GM23338 (cell line): ENCODE results near the gene MAP3K10. TPM values are rescaled to one million over a fixed set of nuclear protein-coding genes. Genes with fewer than 3 reads are reported as not detected.

Source experiments
- ATAC-seq: fragments of 200-7000 bp; cut with Tn5 transposase; 3 replicates; pipeline ENCODE4 v1.9.1; 2020
- DNase-seq: peaks from one replicate; pipeline ENCODE4 v3.0.0-alpha.2; 2015; ENCODE audit warnings: low spot score
- H2AFZ ChIP-seq: fragments of 200-600 bp; sonication (generic); 2 replicates; pipeline ENCODE4 v1.8.0; 2016; ENCODE audit warnings: antibody characterized with exemption, mild to moderate bottlenecking, moderate library complexity
- H3F3A ChIP-seq: fragments of 200-600 bp; sonication (generic); replicated peaks from 2 replicates; pipeline ENCODE4 v1.8.0; 2017; ENCODE audit warnings: antibody characterized with exemption, mixed run types, low read depth
- H3K27ac ChIP-seq: fragments of 200-600 bp; sonication (generic); 2 replicates; pipeline ENCODE4 v1.6.1; 2016; ENCODE audit warnings: low read depth
- H3K27me3 ChIP-seq: fragments of 200-600 bp; sonication (generic); 2 replicates; pipeline ENCODE4 v1.8.0; 2016; ENCODE audit warnings: mild to moderate bottlenecking, mixed run types, moderate library complexity; ENCODE audit not compliant: insufficient read depth
- H3K36me3 ChIP-seq: fragments of 200-600 bp; sonication (generic); 2 replicates; pipeline ENCODE4 v1.8.0; 2016; ENCODE audit warnings: mild to moderate bottlenecking; ENCODE audit not compliant: insufficient read depth
- H3K4me1 ChIP-seq: fragments of 200-600 bp; sonication (generic); 2 replicates; pipeline ENCODE4 v1.8.0; 2016; ENCODE audit warnings: mild to moderate bottlenecking, moderate library complexity; ENCODE audit not compliant: insufficient read depth
- H3K4me2 ChIP-seq: fragments of 200-600 bp; sonication (generic); 2 replicates; pipeline ENCODE4 v1.7.1; 2017; ENCODE audit warnings: mixed run types
- H3K4me3 ChIP-seq: fragments of 200-600 bp; sonication (generic); 2 replicates; pipeline ENCODE4 v1.6.1; 2016; ENCODE audit warnings: mixed run types
- H3K79me2 ChIP-seq: fragments of 200-600 bp; sonication (generic); replicated peaks from 2 replicates; pipeline ENCODE4 v1.8.0; 2017; ENCODE audit warnings: mild to moderate bottlenecking; ENCODE audit not compliant: insufficient read depth
- H3K9me2 ChIP-seq: fragments of 200-600 bp; sonication (generic); 2 replicates; pipeline ENCODE4 v1.8.0; 2017; ENCODE audit not compliant: insufficient read depth
- H4K20me1 ChIP-seq: fragments of 200-600 bp; sonication (generic); replicated peaks from 2 replicates; pipeline ENCODE4 v1.8.0; 2017; ENCODE audit warnings: mild to moderate bottlenecking; ENCODE audit not compliant: insufficient read depth
- H3K27ac Mint-ChIP-seq: 2 replicates; pipeline ENCODE4 v1.8.0; 2020; ENCODE audit warnings: inconsistent platforms, mild to moderate bottlenecking, moderate library complexity, mixed read lengths
- H3K27me3 Mint-ChIP-seq: 3 replicates; pipeline ENCODE4 v1.8.0; 2022; ENCODE audit warnings: low read depth, mild to moderate bottlenecking, moderate library complexity, mixed read lengths, inconsistent platforms; ENCODE audit not compliant: insufficient read depth, poor library complexity
- H3K36me3 Mint-ChIP-seq: 3 replicates; pipeline ENCODE4 v1.8.0; 2021; ENCODE audit warnings: low read depth, mild to moderate bottlenecking, inconsistent platforms, moderate library complexity, mixed read lengths
- H3K4me1 Mint-ChIP-seq: 3 replicates; pipeline ENCODE4 v1.8.0; 2020; ENCODE audit warnings: mild to moderate bottlenecking, inconsistent platforms, mixed read lengths
- H3K4me3 Mint-ChIP-seq: 3 replicates; pipeline ENCODE4 v1.8.0; 2021; ENCODE audit warnings: moderate library complexity, mild to moderate bottlenecking, inconsistent platforms, mixed read lengths
- H3K9me3 Mint-ChIP-seq: 3 replicates; pipeline ENCODE4 v1.8.0; 2020; ENCODE audit warnings: moderate library complexity, mild to moderate bottlenecking, inconsistent platforms, mixed read lengths
- CREB1 ChIP-seq: fragments of 250-450 bp; sonication (Bioruptor Pico); IDR thresholded peaks from 2 replicates; pipeline ENCODE4 v1.5.0; 2020; ENCODE audit warnings: low read depth, mild to moderate bottlenecking, moderate library complexity
- CTCF ChIP-seq, 2 experiments: fragments of 200-600 bp in 1 of 2; sonication (generic) in 1 of 2; conservative IDR thresholded peaks; 2 replicates each; pipeline versions ENCODE4 v1.5.1 to v1.6.1; 2016 to 2017; ENCODE audit warnings: antibody characterized with exemption in 2 of 2, low read depth in 2 of 2, mild to moderate bottlenecking in 2 of 2, moderate library complexity in 1 of 2
- ETS1 ChIP-seq: IDR thresholded peaks from 2 replicates; pipeline ENCODE4 v1.6.1; 2016; ENCODE audit warnings: antibody characterized with exemption
- EZH2 ChIP-seq: fragments of 200-600 bp; sonication (generic); IDR thresholded peaks from one replicate; pipeline ENCODE4 v1.8.0; 2017; ENCODE audit warnings: antibody characterized with exemption, mild to moderate bottlenecking, low read depth; ENCODE audit not compliant: unreplicated experiment
- EZH2phosphoT487 ChIP-seq: fragments of 200-600 bp; sonication (generic); IDR thresholded peaks from one replicate; pipeline ENCODE4 v1.8.1; 2018; ENCODE audit warnings: antibody characterized with exemption; ENCODE audit not compliant: unreplicated experiment
- JUNB ChIP-seq: IDR thresholded peaks from one replicate; pipeline ENCODE4 v1.6.1; 2016; ENCODE audit warnings: antibody characterized with exemption; ENCODE audit not compliant: unreplicated experiment
- NANOG ChIP-seq: IDR thresholded peaks from 2 replicates; pipeline ENCODE4 v1.6.1; 2016; ENCODE audit warnings: antibody characterized with exemption, borderline replicate concordance
- POLR2AphosphoS5 ChIP-seq: IDR thresholded peaks from 2 replicates; pipeline ENCODE4 v1.6.1; 2016; ENCODE audit warnings: antibody characterized with exemption, low read depth
- REST ChIP-seq: IDR thresholded peaks from one replicate; pipeline ENCODE4 v1.6.1; 2018; ENCODE audit warnings: antibody characterized with exemption; ENCODE audit not compliant: unreplicated experiment
- STAT1 ChIP-seq: IDR thresholded peaks from one replicate; pipeline ENCODE4 v1.6.1; 2016; ENCODE audit warnings: antibody characterized with exemption; ENCODE audit not compliant: unreplicated experiment
- ZNF114 ChIP-seq: fragments of 250-450 bp; sonication (Bioruptor Pico); IDR thresholded peaks from 2 replicates; pipeline ENCODE4 v1.5.0; 2020; ENCODE audit warnings: mild to moderate bottlenecking, moderate library complexity
- ZNF331 ChIP-seq: fragments of 250-450 bp; sonication (Bioruptor Pico); IDR thresholded peaks from 2 replicates; pipeline ENCODE4 v1.5.0; 2020; ENCODE audit warnings: low read depth, mild to moderate bottlenecking, moderate library complexity
- ZNF462 ChIP-seq: fragments of 250-450 bp; sonication (Bioruptor Pico); IDR thresholded peaks from 2 replicates; pipeline ENCODE4 v1.5.0; 2020; ENCODE audit warnings: mild to moderate bottlenecking, moderate library complexity
- polyA plus RNA-seq: library from polyadenylated mRNA; unstranded; fragments of >200 nt; fragmentation: Nextera tagmentation; extraction: Ambion mirVana; gene quantifications from 2 replicates; pipeline ENCODE4 v1.2.1, GENCODE V29; 2016
- total RNA-seq: library from RNA; depleted of rRNA; stranded (reverse); fragments of >200 nt; shearing (Covaris generic); gene quantifications from 2 replicates; pipeline ENCODE4 v1.2.3, GENCODE V29; 2014

Gene MAP3K10
- total and polyA plus RNA-seq, 2 experiments from 2014 or later, result 5.9 to 13.7 TPM

- Histone ChIP-seq H3K79me2 (no peaks in the 10 kb centered on the region), H3K4me1 (no peaks in the 10 kb centered on the region), H3K27me3 (no peaks in the 10 kb centered on the region), H3K4me3 (no peak overlapping the region), H3K36me3 (0 out of 2 replicates have a peak, but pooled peaks cover 3% of the 10 kb centered on the region), H4K20me1 (0 out of 2 replicates have a peak, but pooled peaks cover 3% of the 10 kb centered on the region), H3K27ac (no peak overlapping the region), H3F3A (no peaks in the 10 kb centered on the region), H3K9me2 (no peaks in the 10 kb centered on the region), H2AFZ (no peak overlapping the region), H3K4me2 (no peak overlapping the region)
- DNase-seq (no peak), ATAC-seq (no peak)
- Mint-ChIP-seq H3K9me3 (no peaks in the 10 kb centered on the region), H3K4me1 (peaks cover 12% of the 10 kb centered on the region), H3K4me3 (no peak overlapping the region), H3K27me3 (peaks cover 5% of the 10 kb centered on the region), H3K27ac (no peak overlapping the region), H3K36me3 (peaks cover 14% of the 10 kb centered on the region)
- no peak for TF ChIP-seq REST
- TF ChIP-seq POLR2AphosphoS5, result no peak
- no peak for TF ChIP-seq STAT1
- TF ChIP-seq ZNF114, result no peak
- TF ChIP-seq EZH2phosphoT487, result no peak
- TF ChIP-seq CREB1 (CRISPR knock-in tag), result no peak
- no peak for TF ChIP-seq EZH2
- TF ChIP-seq NANOG, result no peak
- no peak for TF ChIP-seq ETS1
- no peak for TF ChIP-seq ZNF462 (CRISPR knock-in tag)
- no peak for TF ChIP-seq ZNF331 (CRISPR knock-in tag)
- no peak for TF ChIP-seq JUNB
- no peak for TF ChIP-seq CTCF (conservative IDR thresholded peaks at IDR 0.05; ENCODE audit: low read depth in 2 of 2)
Measured at GRCh38 chr19:40208602-40209001, 17.4 kb downstream of the MAP3K10 start.
